Measurements from ENCODE around the gene TIGD6. TPM values are rescaled to one million over a fixed set of nuclear protein-coding genes. Genes with fewer than 3 reads are reported as not detected.

TIGD6 gene
- polyA plus RNA-seq, 3 donors from 2014 or later: 0.48 to 2.0 (median 1.1) TPM

DNA sequence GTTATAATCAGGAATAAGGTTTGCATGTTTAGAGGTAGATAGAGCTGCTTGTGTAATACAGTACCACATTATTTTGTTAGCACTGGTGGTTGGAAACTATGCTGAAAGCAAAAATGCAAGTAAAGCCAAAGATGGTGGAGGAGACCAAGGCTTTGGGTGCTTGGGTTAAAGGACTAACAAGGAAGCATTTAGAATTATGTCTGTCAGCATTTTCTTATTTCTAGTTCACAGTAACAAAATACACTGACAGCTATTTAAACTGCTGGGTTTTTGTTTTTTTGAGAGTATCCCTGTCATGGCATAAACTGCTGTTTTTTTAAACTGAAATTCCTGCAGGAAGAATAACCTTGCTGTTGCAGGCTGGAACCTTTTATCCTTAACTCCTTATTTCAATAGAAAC lies 6.6 kb upstream of the TIGD6 start:
- H3K36me3 Mint-ChIP-seq: peaks cover 8 to 52% (median 19%) of the 10 kb centered on the region in 3 donors
- no peak overlapping the region for H3K4me3 Mint-ChIP-seq
- no peaks in the 10 kb centered on the region for H3K9me3 Mint-ChIP-seq

GRCh38 chr5:150006318-150006717 lies 5.9 kb upstream of the TIGD6 start:
- H3K27ac Mint-ChIP-seq: no peak overlapping the region
- H3K4me3 Mint-ChIP-seq: no peak overlapping the region
- no peaks in the 10 kb centered on the region for H3K9me3 Mint-ChIP-seq
- H3K4me1 Mint-ChIP-seq: peaks cover 27 to 56% of the 10 kb centered on the region in 2 donors
- H3K36me3 Mint-ChIP-seq: peaks cover 6 to 48% (median 17%) of the 10 kb centered on the region in 3 donors
- H3K27me3 Mint-ChIP-seq (ENCODE audit: low read depth in 3 of 3): peaks cover 2 to 3% (median 2%) of the 10 kb centered on the region in 3 donors
- no peak for DNase-seq

More for the DNA sequence above, 6.6 kb upstream of the TIGD6 start:
- DNase-seq: no peak
- peaks cover 20 to 49% of the 10 kb centered on the region in 2 donors for H3K4me1 Mint-ChIP-seq
- no peak overlapping the region for H3K27ac Mint-ChIP-seq
- no peaks in the 10 kb centered on the region for H3K27me3 Mint-ChIP-seq (ENCODE audit: low read depth in 3 of 3)

GRCh38 chr5:150001660-150002486 lies 1.4 kb upstream of the TIGD6 start:
- peak overlapping the region; percentile 90 to 98 (median 94) for H3K27ac Mint-ChIP-seq
- H3K4me1 Mint-ChIP-seq: peaks cover 35 to 53% of the 10 kb centered on the region in 2 donors
- no peaks in the 10 kb centered on the region for H3K9me3 Mint-ChIP-seq
- peak overlapping the region; percentile 93 to 98 (median 96) for H3K4me3 Mint-ChIP-seq
- peaks cover 6 to 22% (median 9%) of the 10 kb centered on the region in 3 donors for H3K36me3 Mint-ChIP-seq
- peak; percentile 53 to 65 (median 58) for DNase-seq
- peaks cover 2 to 14% (median 2%) of the 10 kb centered on the region in 3 donors for H3K27me3 Mint-ChIP-seq (ENCODE audit: low read depth in 3 of 3)

GRCh38 chr5:150000990-150001659 lies 671 bp upstream of the TIGD6 start:
- Mint-ChIP-seq H3K4me3 (peak overlapping the region; percentile 93 to 98 (median 96)), H3K36me3 (peaks cover 9 to 19% (median 9%) of the 10 kb centered on the region in 3 donors), H3K4me1 (peaks cover 35 to 53% of the 10 kb centered on the region in 2 donors), H3K9me3 (no peaks in the 10 kb centered on the region), H3K27me3 (ENCODE audit: low read depth in 3 of 3) (peaks cover 2 to 14% (median 2%) of the 10 kb centered on the region in 3 donors), H3K27ac (peak overlapping the region; percentile 90 to 98 (median 94))
- DNase-seq: no peak

DNA sequence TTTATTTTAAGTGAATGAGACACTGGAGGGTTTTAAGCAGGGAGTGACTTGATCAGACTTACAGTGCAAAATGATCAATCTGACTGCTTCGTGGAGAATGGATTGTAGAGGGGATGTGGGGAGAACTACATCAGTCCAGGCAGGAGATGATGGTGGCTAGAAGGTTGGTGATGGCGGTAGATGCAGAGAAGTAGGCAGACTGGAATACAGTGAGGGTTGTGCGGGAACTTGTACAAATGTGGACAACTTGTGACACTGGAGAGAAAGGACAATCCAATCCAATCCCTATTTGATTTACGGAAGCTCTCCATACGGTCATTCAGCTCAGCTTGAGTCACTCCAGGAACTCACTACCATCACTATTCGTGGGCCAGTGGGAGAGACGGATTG lies 593 bp downstream of the TIGD6 start:
- peaks cover 7 to 16% (median 11%) of the 10 kb centered on the region in 3 donors for H3K36me3 Mint-ChIP-seq
- H3K9me3 Mint-ChIP-seq: no peaks in the 10 kb centered on the region
- H3K4me1 Mint-ChIP-seq: peaks cover 35 to 51% of the 10 kb centered on the region in 2 donors
- H3K27me3 Mint-ChIP-seq (ENCODE audit: low read depth in 3 of 3): peaks cover 2 to 14% (median 2%) of the 10 kb centered on the region in 3 donors
- no peak for DNase-seq
- H3K4me3 Mint-ChIP-seq: peak overlapping the region; percentile 84 to 96 (median 93)
- H3K27ac Mint-ChIP-seq: peak overlapping the region; percentile 87 to 96 (median 90)

- Mint-ChIP-seq H3K4me3 (peak overlapping the region; percentile 84 to 96 (median 93)), H3K9me3 (no peaks in the 10 kb centered on the region), H3K4me1 (peaks cover 35 to 46% of the 10 kb centered on the region in 2 donors), H3K27ac (peak overlapping the region; percentile 87 to 96 (median 90)), H3K36me3 (peaks cover 4 to 12% (median 8%) of the 10 kb centered on the region in 3 donors), H3K27me3 (ENCODE audit: low read depth in 3 of 3) (peaks cover 2 to 14% (median 2%) of the 10 kb centered on the region in 3 donors)
- DNase-seq: no peak
Measured at GRCh38 chr5:149999359-149999758, 1.1 kb downstream of the TIGD6 start.

DNA sequence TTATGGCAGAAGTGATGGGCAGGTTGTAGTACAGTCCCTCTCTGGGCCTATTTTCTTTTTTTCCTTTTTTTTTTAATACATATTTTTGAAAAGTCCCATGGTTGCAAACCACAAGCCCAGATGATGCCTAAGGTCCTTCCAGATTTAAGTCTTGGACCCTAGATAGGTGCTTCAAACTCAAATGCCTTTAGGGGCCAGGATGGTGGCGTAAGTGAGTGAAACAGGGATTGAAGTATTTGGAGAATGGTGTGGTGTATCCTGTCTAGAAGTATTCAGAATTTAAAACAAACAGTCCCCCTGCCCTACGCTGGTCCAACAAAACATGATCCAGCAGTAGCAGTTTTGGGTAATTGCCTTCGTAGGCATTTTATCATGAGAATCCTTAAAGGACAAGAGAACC lies 2.2 kb downstream of the TIGD6 start:
- Mint-ChIP-seq H3K27ac (peak overlapping the region in 3 of 6 donors; percentile 46 to 91 (median 63)), H3K4me3 (peak overlapping the region in 1 of 5 donors; percentile 96), H3K27me3 (ENCODE audit: low read depth in 3 of 3) (peaks cover 2 to 14% (median 2%) of the 10 kb centered on the region in 3 donors), H3K9me3 (no peaks in the 10 kb centered on the region), H3K4me1 (peaks cover 30 to 41% of the 10 kb centered on the region in 2 donors), H3K36me3 (peaks cover 0 to 13% (median 8%) of the 10 kb centered on the region in 3 donors)
- DNase-seq: no peak

DNA sequence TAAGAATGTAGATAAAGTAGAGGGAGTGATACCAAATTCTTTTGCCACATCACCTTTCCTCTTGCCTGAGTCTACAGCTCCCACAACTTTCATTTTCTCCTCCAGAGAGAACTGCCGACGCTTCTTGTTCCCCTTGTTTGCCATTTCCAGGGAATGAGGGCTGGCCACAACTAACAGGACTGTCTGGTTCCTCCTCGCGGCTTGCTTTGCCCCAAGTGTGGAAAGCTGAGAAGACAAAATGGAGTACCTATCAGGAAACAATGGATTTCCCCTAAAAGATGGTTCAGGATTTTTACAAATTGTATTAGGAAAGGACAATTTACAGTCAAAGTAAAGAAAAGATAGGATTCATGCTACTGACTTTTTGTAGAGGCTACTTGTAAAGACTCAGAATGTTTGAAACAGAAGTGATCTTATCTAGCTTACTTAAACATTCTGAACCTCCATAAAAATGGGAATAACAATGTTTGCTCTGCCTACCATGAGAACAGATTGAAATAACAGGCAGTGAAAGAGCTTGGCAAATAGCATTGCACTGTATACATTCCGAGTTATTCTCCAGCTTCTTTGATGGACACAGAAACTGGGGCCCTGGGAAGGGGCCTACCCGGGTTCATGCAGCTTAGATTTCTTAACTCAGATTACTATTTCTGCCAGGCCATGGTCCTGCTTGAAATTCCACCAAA lies 4.1 kb downstream of the TIGD6 start:
- H3K9me3 Mint-ChIP-seq: no peaks in the 10 kb centered on the region
- no peak overlapping the region for H3K4me3 Mint-ChIP-seq
- H3K27ac Mint-ChIP-seq: no peak overlapping the region
- DNase-seq: no peak
- peaks cover 15 to 21% of the 10 kb centered on the region in 2 donors for H3K4me1 Mint-ChIP-seq
- peaks cover 0 to 13% (median 8%) of the 10 kb centered on the region in 3 donors for H3K36me3 Mint-ChIP-seq
- H3K27me3 Mint-ChIP-seq (ENCODE audit: low read depth in 3 of 3): peaks cover 0 to 11% (median 0%) of the 10 kb centered on the region in 3 donors

DNA sequence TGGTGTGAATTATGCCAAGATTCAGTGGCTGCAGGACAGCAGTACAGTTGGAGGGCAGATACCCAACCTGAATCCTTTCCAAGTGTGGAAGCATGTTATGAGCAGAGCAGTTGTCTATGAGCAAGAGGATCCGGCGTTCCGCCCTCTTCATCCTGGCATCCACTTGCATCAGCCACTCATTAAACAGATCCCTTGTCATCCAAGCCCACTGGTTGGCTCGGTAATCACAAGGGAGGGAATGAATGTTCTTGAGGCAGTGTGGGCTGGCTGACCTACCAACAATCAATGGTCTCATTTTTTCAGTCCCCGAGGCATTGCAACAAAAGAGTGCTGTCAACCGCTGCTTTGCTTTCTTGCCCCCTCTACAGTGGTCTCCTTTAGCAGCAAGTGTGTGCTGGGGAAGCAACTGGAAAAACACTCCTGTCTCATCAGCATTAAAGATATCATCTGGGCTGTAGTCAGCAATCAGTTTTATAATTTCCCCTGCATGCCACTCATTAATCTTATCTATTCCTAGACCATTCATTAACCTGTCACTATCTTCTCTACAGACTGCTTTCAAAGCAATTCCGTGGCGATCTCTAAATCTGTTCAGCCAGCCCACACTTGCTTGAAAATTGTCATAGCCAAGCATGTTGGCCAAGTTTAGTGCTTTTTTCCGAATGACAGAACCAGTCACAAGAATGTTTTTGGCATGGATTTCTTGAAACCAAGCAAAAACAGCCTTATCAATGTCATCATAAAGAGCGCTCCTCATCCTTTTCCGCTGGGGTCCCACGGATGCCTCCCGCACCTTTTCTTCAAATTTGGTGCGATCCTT lies 4.9 kb downstream of the TIGD6 start:
- no peak for DNase-seq

GRCh38 chr5:149993471-149993870 lies 7.0 kb downstream of the TIGD6 start:
- peaks cover 0 to 13% (median 8%) of the 10 kb centered on the region in 3 donors for H3K36me3 Mint-ChIP-seq
- no peaks in the 10 kb centered on the region for H3K27me3 Mint-ChIP-seq (ENCODE audit: low read depth in 3 of 3)
- no peak overlapping the region for H3K4me3 Mint-ChIP-seq
- H3K4me1 Mint-ChIP-seq: peaks cover 0 to 2% of the 10 kb centered on the region in 2 donors
- no peaks in the 10 kb centered on the region for H3K9me3 Mint-ChIP-seq
- no peak for DNase-seq
- no peak overlapping the region for H3K27ac Mint-ChIP-seq

More for the DNA sequence above, 4.9 kb downstream of the TIGD6 start:
- Mint-ChIP-seq H3K4me3 (no peak overlapping the region), H3K27ac (no peak overlapping the region), H3K27me3 (ENCODE audit: low read depth in 3 of 3) (peaks cover 0 to 9% (median 0%) of the 10 kb centered on the region in 3 donors), H3K9me3 (no peaks in the 10 kb centered on the region), H3K4me1 (peaks cover 13 to 20% of the 10 kb centered on the region in 2 donors), H3K36me3 (peaks cover 0 to 13% (median 8%) of the 10 kb centered on the region in 3 donors)

GRCh38 chr5:149990518-149991376 lies 9.7 kb downstream of the TIGD6 start:
- Mint-ChIP-seq H3K36me3 (peaks cover 0 to 8% (median 2%) of the 10 kb centered on the region in 3 donors), H3K9me3 (no peaks in the 10 kb centered on the region), H3K4me3 (no peak overlapping the region), H3K4me1 (no peaks in the 10 kb centered on the region), H3K27ac (no peak overlapping the region), H3K27me3 (ENCODE audit: low read depth in 3 of 3) (no peaks in the 10 kb centered on the region)
- peak; percentile 42 to 59 (median 58) for DNase-seq

DNA sequence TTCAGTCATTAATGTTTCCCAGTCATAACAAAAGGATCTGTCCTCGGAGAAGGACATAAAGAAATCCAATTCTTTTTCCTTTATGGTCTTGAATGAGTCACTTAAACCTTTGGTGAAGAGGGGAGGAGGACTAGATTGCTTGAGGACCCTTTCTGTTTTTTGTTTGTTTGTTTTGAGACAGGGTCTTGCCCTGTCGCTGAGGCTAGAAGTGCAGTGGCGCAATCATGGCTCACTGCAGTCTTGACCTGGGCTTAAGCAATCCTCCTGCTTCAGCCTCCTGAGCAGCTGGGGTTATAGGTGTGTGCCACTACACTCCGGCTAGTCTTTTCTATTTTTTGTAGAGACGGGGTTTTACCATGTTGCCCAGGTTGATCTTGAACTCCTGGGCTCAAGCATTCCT lies 12.3 kb downstream of the TIGD6 start:
- no peak for DNase-seq
- Mint-ChIP-seq H3K27me3 (ENCODE audit: low read depth in 3 of 3) (no peaks in the 10 kb centered on the region), H3K4me3 (no peak overlapping the region), H3K9me3 (no peaks in the 10 kb centered on the region), H3K27ac (no peak overlapping the region), H3K36me3 (peaks cover 0 to 3% (median 3%) of the 10 kb centered on the region in 3 donors), H3K4me1 (no peaks in the 10 kb centered on the region)
